Femur (tissue), 1 donor: ENCODE results near the gene GRIN2A.

Experiments used
- DNase-seq: peaks from one replicate; pipeline ENCODE4 v3.0.0-alpha.2; 2017

GRIN2A gene

GRCh38 chr16:9957002-9957401, 225.2 kb downstream of the GRIN2A start:
- DNase-seq: no peak

GRCh38 chr16:9955677-9956076, 226.6 kb downstream of the GRIN2A start:
- DNase-seq: no peak

GRCh38 chr16:9953908-9954570, 228.2 kb downstream of the GRIN2A start:
- no peak for DNase-seq

- no peak for DNase-seq
Measured at GRCh38 chr16:9950658-9951057, 231.6 kb downstream of the GRIN2A start.

- DNase-seq: no peak
Measured at GRCh38 chr16:9949396-9949795, 232.8 kb downstream of the GRIN2A start.

GRCh38 chr16:9948933-9949332, 233.3 kb downstream of the GRIN2A start:
- DNase-seq: no peak

GRCh38 chr16:9946022-9946720, 236.1 kb downstream of the GRIN2A start:
- no peak for DNase-seq

GRCh38 chr16:9943121-9943520, 239.1 kb downstream of the GRIN2A start:
- no peak for DNase-seq

GRCh38 chr16:9941245-9941644, 241.0 kb downstream of the GRIN2A start:
- no peak for DNase-seq

- no peak for DNase-seq
Measured at GRCh38 chr16:9934723-9935508, 247.3 kb downstream of the GRIN2A start.

GRCh38 chr16:9932919-9933653, 249.1 kb downstream of the GRIN2A start:
- no peak for DNase-seq

GRCh38 chr16:9932000-9932399, 250.2 kb downstream of the GRIN2A start:
- no peak for DNase-seq

GRCh38 chr16:9929836-9930235, 252.4 kb downstream of the GRIN2A start:
- DNase-seq: no peak

GRCh38 chr16:9929313-9929712, 252.9 kb downstream of the GRIN2A start:
- no peak for DNase-seq

- no peak for DNase-seq
Measured at GRCh38 chr16:9922441-9922840, 259.8 kb downstream of the GRIN2A start.

- no peak for DNase-seq
Measured at GRCh38 chr16:9921997-9922396, 260.2 kb downstream of the GRIN2A start.

- DNase-seq: no peak
Measured at GRCh38 chr16:9919460-9919859, 262.8 kb downstream of the GRIN2A start.

GRCh38 chr16:9917691-9918090, 264.5 kb downstream of the GRIN2A start:
- no peak for DNase-seq

GRCh38 chr16:9913604-9914326, 268.5 kb downstream of the GRIN2A start:
- DNase-seq: no peak

GRCh38 chr16:9911989-9912388, 270.2 kb downstream of the GRIN2A start:
- no peak for DNase-seq

- DNase-seq: no peak
Measured at GRCh38 chr16:9911231-9911630, 271.0 kb downstream of the GRIN2A start.

GRCh38 chr16:9909072-9909825, 273.0 kb downstream of the GRIN2A start:
- no peak for DNase-seq
